Loucy (cell line): ENCODE results near the gene FGF19.
"Not testable (repeated sequence)": the region's sequence is repeated elsewhere in the genome, so short reads cannot be mapped to it uniquely, and the experiment has no call there.

Experiments used
- H2AFZ ChIP-seq: fragments of 200-600 bp; sonication (generic); 2 replicates; pipeline ENCODE4 v1.6.0; 2016; ENCODE audit warnings: antibody characterized with exemption, mild to moderate bottlenecking, low read length, moderate library complexity
- H3F3A ChIP-seq: fragments of 200-600 bp; 2 replicates; pipeline ENCODE4 v1.6.0; 2016; ENCODE audit warnings: antibody characterized with exemption, low read depth, mild to moderate bottlenecking
- H3K27me3 ChIP-seq: fragments of 200-600 bp; sonication (generic); 2 replicates; pipeline ENCODE4 v1.6.1; 2014; ENCODE audit warnings: low read length, mild to moderate bottlenecking; ENCODE audit not compliant: insufficient read depth, poor library complexity, severe bottlenecking
- H3K36me3 ChIP-seq: fragments of 200-600 bp; sonication (generic); 2 replicates; pipeline ENCODE4 v1.6.1; 2016; ENCODE audit warnings: low read length; ENCODE audit not compliant: insufficient read depth
- H3K4me1 ChIP-seq: fragments of 200-600 bp; sonication (generic); 2 replicates; pipeline ENCODE4 v1.5.1; 2014; ENCODE audit warnings: low read length, mild to moderate bottlenecking; ENCODE audit not compliant: insufficient read depth, poor library complexity, severe bottlenecking
- H3K4me2 ChIP-seq: fragments of 200-600 bp; sonication (generic); 2 replicates; pipeline ENCODE4 v1.6.0; 2014; ENCODE audit warnings: antibody characterized with exemption, low read length, low read depth, mild to moderate bottlenecking; ENCODE audit not compliant: poor library complexity, severe bottlenecking
- H3K4me3 ChIP-seq: fragments of 200-600 bp; sonication (generic); 2 replicates; pipeline ENCODE4 v1.5.1; 2014; ENCODE audit warnings: low read length, mild to moderate bottlenecking, mixed read lengths; ENCODE audit not compliant: poor library complexity, severe bottlenecking
- H3K79me2 ChIP-seq: fragments of 200-600 bp; sonication (generic); 2 replicates; pipeline ENCODE4 v1.6.1; 2014; ENCODE audit warnings: low read length; ENCODE audit not compliant: insufficient read depth
- H3K9ac ChIP-seq: fragments of 200-600 bp; sonication (generic); 2 replicates; pipeline ENCODE4 v1.6.0; 2014; ENCODE audit warnings: mild to moderate bottlenecking, low read depth, low read length, moderate library complexity; ENCODE audit not compliant: poor library complexity, severe bottlenecking
- H3K9me2 ChIP-seq: fragments of 200-600 bp; sonication (generic); replicated peaks from 2 replicates; pipeline ENCODE4 v1.6.1; 2016; ENCODE audit warnings: low read depth, low read length, mixed read lengths
- H3K9me3 ChIP-seq: fragments of 200-600 bp; sonication (generic); 2 replicates; pipeline ENCODE4 v1.6.1; 2014; ENCODE audit warnings: mild to moderate bottlenecking, antibody characterized with exemption, low read length, low read depth; ENCODE audit not compliant: insufficient read depth
- H4K20me1 ChIP-seq: fragments of 200-600 bp; sonication (generic); 2 replicates; pipeline ENCODE4 v1.6.0; 2014; ENCODE audit warnings: antibody characterized with exemption, low read length, mild to moderate bottlenecking; ENCODE audit not compliant: insufficient read depth, poor library complexity, severe bottlenecking
- EZH2phosphoT487 ChIP-seq: fragments of 200-600 bp; IDR thresholded peaks from 2 replicates; pipeline ENCODE4 v1.6.1; 2018; ENCODE audit warnings: antibody characterized with exemption, mild to moderate bottlenecking, moderate library complexity, borderline replicate concordance
- TF ChIP-seq, protein P1 (sequence below): fragments of 200-600 bp; sonication (generic); conservative IDR thresholded peaks from 2 replicates; pipeline ENCODE4 v1.5.1; 2014; ENCODE audit warnings: mild to moderate bottlenecking, antibody characterized with exemption, low read length

FGF19 gene

DNA sequence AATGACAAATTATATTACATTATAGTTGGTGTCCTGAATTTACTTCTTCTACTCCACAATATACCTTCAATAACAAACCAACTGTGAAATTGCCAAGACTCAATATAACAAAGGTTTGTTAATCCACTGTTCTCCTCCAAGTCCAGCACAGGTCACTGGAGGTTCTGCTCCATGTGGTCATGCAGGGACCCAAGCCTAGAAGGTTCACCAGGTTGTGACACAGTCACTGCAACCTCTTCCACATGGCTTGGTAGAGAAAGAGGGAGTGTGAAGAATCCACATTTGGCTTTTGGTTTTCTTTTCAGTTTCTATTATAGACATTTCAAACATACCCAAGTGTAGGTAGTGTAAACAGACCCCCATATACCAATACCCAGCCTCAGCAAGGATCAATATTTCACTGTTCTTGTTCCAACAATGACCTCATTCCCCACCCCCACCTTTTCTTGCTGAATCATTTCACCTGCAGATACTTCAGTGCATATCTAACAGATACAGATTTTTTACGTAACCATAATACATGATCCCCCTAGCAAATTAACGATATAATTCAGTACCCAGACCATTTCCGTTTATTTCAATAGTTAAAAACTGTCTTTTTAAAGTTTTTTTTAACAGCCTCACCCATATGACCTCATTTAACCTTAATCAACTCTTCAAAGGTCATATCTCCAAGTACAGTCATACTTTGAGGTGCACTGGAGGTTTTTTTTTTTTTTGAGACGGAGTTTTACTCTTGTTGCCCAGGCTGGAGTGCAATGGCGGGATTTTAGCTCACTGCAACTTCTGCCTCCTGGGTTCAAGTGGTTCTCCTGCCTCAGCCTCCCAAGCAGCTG, 14.1 kb downstream of the FGF19 start:
- no peaks in the 10 kb centered on the region for H3K4me1 ChIP-seq
- no peak overlapping the region for H3K4me3 ChIP-seq
- H3K4me2 ChIP-seq = no peak overlapping the region
- H3K79me2 ChIP-seq = no peaks in the 10 kb centered on the region
- no peaks in the 10 kb centered on the region for H3K9me2 ChIP-seq
- no peak overlapping the region for H2AFZ ChIP-seq
- H3F3A ChIP-seq = no peaks in the 10 kb centered on the region
- TF ChIP-seq, protein P1, sequence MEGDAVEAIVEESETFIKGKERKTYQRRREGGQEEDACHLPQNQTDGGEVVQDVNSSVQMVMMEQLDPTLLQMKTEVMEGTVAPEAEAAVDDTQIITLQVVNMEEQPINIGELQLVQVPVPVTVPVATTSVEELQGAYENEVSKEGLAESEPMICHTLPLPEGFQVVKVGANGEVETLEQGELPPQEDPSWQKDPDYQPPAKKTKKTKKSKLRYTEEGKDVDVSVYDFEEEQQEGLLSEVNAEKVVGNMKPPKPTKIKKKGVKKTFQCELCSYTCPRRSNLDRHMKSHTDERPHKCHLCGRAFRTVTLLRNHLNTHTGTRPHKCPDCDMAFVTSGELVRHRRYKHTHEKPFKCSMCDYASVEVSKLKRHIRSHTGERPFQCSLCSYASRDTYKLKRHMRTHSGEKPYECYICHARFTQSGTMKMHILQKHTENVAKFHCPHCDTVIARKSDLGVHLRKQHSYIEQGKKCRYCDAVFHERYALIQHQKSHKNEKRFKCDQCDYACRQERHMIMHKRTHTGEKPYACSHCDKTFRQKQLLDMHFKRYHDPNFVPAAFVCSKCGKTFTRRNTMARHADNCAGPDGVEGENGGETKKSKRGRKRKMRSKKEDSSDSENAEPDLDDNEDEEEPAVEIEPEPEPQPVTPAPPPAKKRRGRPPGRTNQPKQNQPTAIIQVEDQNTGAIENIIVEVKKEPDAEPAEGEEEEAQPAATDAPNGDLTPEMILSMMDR = no peak
- no peak for TF ChIP-seq EZH2phosphoT487
- H3K36me3 ChIP-seq = no peaks in the 10 kb centered on the region
- no peaks in the 10 kb centered on the region for H3K27me3 ChIP-seq
- no peaks in the 10 kb centered on the region for H4K20me1 ChIP-seq
- no peaks in the 10 kb centered on the region for H3K9me3 ChIP-seq
- H3K9ac ChIP-seq = no peak overlapping the region

DNA sequence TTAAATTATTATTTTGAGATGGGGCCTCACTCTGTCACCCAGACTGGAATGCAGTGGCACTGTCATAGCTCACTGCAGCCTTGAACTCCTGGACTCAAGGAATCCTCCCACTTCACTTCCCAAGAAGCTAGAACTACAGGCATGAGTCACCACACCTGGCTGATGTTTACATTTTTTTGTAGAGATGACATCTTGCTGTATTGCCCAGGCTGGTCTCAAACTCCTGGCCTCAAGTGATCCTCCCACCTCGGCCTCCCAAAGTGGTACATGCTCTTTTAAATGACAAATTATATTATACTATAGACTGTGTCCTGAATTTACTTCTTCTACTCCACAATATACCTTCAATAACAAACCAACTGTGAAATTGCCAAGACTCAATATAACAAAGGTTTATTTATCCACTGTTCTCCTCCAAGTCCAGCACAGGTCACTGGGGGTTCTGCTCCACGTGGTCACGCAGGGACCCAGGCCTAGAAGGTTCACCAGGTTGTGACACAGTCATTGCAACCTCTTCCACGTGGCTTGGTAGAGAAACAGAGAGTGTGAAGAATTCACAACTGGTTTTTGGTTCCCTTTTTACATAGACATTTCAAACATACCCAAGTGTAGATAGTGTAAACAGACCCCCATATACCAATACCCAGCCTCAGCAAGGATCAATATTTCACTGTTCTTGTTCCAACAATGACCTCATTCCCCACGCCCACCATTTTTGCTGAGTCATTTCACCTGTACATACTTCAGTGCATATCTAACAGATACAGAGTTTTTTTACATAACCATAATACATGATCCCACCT, 15.7 kb downstream of the FGF19 start:
- H3K27me3 ChIP-seq, H3K9me3 ChIP-seq, H3K9me2 ChIP-seq, H3K9ac ChIP-seq, H3K4me2 ChIP-seq, H3K36me3 ChIP-seq, H3K4me3 ChIP-seq, H2AFZ ChIP-seq, H3K79me2 ChIP-seq, H3K4me1 ChIP-seq, H3F3A ChIP-seq, H4K20me1 ChIP-seq: not testable (repeated sequence)

DNA sequence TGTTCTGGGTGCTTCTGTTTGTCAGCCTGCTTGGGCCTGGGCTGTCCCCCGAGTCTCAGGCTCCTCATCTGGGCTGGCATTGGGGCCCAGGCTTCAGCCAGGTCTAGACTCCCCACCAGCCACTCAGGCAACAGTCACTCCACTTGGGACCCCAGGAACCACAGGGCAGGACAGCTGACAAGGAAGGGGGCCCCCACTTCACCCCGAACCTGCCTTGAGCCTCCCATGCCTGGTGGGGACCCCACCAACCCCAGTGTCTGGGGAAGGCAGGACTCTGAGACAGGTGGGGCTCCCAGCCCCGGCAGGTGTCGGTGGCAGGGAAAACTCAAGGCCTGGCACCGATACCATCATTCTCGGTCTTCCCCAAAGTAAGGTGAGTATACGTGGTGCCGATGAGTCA, 17.0 kb downstream of the FGF19 start:
- H3K9ac ChIP-seq = no peak overlapping the region
- no peak overlapping the region for H3K4me3 ChIP-seq
- H3K36me3 ChIP-seq = no peaks in the 10 kb centered on the region
- no peaks in the 10 kb centered on the region for H4K20me1 ChIP-seq
- no peaks in the 10 kb centered on the region for H3K4me1 ChIP-seq
- no peaks in the 10 kb centered on the region for H3F3A ChIP-seq
- H2AFZ ChIP-seq = no peak overlapping the region
- no peaks in the 10 kb centered on the region for H3K9me2 ChIP-seq
- H3K27me3 ChIP-seq = no peaks in the 10 kb centered on the region
- TF ChIP-seq EZH2phosphoT487 = no peak
- TF ChIP-seq, protein P1 = no peak
- no peak overlapping the region for H3K4me2 ChIP-seq
- no peaks in the 10 kb centered on the region for H3K79me2 ChIP-seq
- no peaks in the 10 kb centered on the region for H3K9me3 ChIP-seq
